HG03442 (cell line): ENCODE measurements around the gene RELN.

ENCODE experiments used
- ATAC-seq: cut with Tn5 transposase; IDR thresholded peaks from one replicate; pipeline ENCODE4 v1.9.1; 2021; ENCODE audit warnings: mild to moderate bottlenecking, moderate library complexity; ENCODE audit not compliant: unreplicated experiment

The RELN gene

DNA sequence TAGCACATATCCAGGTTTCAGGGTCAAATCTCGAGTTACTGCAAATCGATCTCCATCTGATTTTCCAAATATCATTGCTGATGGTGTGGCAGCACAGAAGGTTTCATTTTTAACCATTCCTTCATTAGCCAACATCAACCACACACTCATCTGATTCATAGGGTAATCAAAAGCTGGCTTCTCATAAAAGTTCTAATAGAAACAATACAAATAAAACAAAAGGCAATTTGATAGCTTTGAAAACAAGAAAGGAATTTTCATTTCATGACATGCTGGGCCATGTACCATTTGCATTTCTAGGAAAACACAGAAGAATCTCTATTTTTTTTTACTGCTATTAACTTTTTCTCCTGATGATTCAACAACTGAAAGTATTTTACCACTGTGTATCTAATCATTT is 395.8 kb downstream of the RELN start:
- ATAC-seq = no peak

DNA sequence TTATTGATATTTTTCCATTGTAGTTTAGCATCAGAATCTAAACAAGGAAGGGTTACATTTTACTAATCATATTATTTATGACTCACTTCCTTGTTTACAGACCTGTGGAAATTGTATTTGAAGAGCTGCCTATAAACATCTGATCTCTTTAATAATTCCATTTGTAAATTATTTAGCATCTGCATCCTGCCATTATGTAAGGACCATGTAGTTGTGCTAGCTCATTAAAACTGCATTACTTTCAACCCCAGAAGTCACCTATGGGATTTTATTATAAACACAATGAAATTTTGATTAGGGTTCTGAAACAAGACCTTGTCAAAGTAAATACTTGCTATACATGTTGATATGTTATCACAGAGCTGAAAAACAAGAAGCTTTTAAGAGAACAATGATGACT is 396.6 kb downstream of the RELN start:
- ATAC-seq = no peak

DNA sequence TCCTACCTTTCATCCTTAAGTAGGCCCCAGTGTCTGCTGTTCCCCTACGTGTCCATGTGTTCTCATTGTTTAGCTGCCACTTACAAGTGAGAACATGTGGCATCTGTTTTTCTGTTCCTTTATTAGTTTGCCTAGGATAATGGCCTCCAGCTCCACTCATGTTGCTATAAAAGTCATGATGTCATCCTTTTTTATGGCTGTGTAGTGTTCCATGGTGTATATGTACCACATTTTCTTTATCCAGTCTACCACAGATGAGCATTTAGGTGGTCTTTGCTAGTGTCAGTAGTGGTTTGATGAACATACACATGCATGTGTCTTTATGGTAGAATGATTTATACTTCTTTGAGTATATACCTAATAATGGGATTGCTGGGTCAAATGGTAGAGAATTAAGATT is 397.3 kb downstream of the RELN start:
- no peak for ATAC-seq

DNA sequence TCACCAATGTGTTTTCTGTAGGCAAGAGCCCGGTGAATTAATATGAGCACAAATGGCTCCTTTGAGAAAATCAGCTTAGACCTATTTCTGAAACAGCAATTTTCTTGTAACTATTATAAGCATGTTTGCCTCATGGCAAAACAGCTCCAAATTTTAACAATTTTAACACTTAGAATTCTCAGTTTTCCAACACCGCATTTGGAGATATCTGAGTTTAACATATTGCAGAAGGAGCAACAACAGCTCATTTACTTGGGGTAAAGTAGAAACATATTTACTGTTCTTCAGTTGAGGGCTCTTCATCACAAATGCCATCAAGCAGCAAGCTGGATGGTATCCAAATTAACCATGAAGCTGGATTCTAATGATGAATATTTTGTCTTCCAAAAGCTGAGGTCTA is 409.4 kb downstream of the RELN start:
- no peak for ATAC-seq

DNA sequence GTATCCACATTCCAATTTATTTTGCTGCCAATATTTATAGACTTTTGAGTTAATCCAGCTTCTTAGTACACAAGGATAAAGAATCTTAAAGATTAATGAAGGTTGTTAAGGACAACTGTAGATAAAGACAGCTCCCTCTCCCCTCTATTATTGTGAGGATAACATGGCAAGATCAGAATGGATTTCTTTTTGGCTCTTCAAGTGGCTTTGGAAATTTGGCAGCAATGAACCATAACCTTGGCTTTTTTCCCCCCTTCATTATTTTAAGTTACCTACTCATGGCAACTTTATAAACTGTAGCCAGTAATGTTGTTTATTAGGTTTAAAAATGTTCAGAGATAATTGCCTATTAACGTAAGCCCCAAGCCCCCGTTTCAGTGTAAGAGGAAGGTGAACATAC is 412.4 kb downstream of the RELN start:
- no peak for ATAC-seq

DNA sequence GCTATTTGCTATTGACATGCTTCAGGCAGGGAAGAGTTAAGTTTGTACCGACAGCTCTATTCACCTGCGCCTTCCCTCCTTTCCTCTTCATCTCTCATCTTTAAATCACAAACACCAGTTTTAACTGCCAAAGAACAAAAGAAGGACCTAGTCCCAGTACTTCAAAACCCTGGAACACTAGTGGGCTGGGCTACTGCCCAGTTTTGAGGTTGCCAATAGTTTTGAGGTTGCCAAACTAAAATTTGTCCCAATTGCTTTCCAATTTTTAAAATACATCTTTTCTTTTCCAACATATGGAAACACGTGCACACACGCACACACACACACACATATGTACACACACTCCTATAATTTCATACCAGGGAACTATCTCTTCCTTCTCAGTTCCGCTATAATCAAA is 412.8 kb downstream of the RELN start:
- no peak for ATAC-seq

DNA sequence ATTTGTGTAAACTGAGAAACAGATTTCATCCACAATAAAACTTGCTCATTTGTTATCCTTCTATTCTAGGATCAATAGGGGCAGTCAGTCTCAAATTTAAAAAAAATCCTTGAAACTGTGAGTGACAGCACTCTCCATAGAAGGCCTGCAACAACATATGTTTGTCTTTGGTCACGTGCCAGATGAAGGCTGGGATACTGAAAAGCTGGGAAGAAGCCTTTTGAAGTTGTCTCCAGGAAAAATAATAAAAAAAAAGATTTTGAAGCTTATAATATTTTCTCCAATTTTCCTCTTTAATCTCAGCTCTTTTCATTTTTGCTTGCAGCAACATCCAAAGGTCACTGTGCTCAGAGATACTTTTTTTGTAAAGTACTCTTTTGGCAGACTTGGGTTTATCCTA is 414.9 kb downstream of the RELN start:
- ATAC-seq = no peak

DNA sequence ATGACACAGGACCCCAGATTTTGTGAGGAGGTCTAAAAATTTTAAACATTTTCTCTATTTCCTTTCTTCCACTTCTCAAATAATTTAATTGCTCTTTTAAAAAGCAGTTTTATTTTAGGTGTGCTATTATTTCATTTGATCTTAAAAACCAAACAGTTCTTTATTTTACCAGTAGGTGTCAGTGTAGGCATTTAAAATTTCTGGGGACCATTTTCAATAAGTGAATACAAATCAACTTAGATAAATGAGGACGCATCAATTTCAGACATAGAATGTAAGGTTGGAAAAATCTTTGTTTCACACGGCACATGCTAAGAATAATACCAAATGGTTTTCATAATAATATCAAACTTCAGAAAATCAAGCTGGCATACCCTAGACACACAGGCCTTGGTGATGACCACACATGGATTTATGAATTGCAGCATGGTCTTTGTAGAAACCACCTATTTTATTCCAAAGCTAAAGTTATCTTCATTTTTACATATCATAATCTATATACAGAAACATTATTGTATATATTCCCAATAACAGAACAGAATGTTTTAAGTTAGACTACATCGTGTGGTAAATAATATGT is 415.9 kb downstream of the RELN start:
- ATAC-seq = no peak

DNA sequence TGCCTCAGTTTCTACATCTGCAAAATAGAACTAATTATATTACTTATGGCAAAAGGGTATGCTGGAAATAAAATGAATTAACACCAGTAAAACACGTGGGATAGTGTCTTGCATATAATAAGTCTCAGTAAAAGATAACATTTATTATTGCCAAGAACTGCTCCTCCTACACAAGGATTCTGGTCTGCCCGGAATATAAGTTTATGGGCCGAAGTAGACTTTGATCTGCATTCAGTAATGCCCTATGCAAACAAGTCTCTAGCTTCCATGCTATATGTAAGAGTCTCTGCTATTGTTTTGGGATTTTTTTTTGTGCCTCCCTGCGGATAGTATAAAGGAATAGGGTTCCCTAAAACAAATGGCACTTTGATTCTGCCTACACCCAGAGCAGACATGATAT is 417.9 kb downstream of the RELN start:
- ATAC-seq = no peak

DNA sequence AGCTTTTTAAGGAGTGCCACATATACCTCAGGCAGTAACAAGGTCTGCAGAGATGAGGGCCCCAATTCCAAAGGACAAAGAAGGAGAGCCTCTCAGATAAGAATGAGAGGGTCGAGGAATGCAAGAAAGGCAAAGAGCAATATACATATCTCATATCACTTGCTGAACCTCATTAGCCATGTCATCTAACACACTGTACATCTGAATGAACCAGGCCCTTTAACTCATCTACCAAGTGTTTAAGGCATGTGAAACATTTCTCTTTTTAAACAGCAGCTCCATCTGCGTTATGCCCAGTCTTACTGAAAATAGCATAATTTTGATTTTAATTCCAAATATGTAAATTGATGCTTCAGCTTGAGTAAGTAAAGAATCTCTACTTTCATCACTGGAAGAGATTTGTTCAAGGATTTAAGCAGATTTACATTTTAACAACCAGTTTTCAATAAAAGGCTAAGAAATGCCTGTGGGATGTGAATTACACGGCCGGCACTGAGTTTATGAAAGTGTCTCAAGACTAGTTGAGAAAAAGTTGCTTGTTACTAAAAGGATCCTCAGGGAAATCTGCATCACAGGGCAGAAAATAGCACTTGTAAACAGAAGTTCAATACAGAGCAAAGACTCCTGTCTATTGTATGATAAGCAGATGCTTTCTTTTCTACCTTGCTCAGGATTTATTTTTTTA is 419.7 kb downstream of the RELN start:
- no peak for ATAC-seq

DNA sequence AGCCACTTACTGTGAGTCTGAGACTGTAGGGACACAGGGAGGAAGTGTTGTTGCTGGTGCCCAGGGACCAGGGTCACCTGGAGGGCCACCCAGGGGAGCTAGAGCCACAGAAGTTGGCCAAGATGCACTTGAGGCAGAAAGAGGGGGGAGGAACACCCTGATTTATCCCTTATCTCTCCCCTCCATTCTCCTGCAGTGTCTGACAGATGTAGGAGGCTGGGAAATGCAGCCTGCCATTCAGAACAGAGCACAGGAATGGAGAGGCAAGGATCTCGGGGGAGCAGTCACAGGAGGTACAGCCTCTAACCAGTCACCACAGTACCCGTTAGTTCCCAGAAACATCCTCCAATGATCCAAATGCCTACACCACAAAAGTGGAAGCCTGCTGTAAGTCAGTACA is 425.0 kb downstream of the RELN start:
- no peak for ATAC-seq

DNA sequence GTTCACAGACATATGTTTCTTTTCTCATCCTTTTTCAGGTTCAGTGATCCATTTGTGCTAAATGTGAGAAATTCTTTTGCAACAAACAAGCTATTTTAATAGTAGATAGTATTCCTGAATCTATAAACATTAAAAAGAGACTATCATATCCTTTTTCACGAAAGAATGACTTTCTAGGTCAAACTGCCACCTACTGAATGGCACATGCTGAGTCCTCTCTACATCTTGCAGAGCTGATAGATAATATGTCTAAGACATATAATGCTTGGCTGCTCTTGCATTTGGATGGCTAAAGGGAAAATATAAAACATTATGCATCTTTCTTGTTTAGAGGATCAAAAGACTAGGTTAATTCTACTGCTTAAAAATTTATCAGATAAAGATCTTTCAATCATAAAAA is 429.3 kb downstream of the RELN start:
- no peak for ATAC-seq

DNA sequence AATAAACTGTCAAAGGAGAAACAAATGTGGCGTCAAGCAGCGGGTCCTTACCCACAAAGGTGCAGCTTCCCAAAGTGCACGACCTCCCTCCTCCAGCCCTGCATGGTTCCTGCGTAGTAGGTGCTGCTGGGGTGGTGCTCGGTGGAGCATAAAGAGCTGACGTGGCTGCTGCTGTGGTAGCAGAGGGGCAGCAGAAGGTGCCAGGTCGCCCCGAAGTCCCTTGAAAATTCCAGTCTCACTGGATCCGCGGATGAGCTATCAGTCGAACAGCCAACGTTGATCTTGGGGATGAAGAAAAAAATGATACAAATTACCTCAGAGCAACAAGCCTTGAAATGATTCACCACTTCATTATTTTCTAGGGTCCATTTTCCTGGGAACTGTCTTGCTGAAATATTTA is 438.4 kb downstream of the RELN start:
- ATAC-seq = no peak

DNA sequence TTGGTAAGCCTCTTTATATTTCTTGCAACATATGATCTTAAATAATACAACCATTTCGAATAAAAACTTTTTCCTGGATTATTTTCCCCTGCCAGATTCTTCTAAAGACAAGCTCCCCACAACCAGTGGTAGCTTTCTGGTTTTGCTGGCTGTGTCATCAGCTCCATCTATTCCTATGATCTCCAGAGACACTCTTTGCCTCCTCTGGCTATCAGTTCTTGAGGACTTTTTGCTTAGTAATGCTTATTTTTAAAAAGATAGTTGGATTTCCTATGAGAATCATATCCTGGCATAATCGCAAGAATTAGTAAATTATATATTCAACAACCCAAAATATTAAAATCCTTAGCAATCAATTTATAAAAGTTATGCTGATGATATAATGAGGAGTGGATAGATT is 439.7 kb downstream of the RELN start:
- no peak for ATAC-seq

DNA sequence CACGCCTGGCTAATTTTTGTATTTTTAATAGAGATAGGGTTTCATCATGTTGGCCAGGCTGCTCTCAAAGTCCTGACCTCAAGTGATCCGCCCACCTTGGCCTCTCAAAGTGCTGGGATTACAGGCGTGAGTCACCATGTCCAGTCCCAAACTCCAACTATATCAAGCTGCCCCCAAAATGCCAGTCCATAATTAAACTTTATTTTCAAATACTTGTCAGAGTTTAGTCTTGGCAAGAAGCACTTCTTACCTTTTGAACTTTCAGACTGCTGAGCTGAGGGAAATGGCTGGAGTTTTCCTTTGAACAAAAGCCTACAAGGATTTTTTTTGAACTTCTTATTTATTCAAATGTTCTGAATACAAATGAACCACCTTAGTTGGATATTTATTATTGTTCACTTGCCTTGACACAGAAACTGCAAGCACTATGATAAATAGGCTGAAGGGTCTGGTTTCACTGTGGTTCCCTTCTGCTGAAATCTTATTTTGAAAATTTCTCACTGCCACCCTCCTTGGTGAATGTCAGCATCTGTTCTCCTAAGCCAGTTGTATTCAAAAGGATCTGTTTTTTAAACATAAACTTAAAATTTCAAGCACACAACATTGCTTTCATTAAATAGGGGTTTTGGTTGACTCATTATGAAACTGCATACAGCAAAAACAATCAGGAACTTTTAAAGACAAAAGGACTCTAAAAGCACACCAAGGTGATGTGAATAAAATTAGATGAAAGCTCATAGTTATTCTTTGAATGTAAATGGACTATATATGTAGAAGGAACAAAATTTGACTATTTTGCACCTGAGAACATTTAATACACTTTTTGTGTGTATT is 441.8 kb downstream of the RELN start:
- ATAC-seq = no peak

DNA sequence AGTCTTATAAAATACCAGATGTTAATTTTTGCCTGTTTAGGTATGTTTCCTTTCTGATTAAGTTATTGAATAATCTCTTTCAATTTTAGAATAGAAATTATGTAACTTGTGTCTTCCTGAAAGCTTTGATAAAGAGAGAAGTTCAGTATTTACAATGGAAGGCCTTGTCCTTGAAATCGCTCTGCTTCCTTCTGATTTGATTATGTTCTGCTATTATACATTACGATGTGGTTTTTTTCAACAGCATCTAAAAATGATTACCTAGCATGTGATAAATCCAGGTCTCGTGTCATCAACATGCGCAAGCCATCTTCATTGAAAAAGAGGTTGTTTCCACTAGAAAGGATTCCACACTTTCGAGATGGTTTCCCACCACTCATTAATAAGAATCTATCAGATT is 447.0 kb downstream of the RELN start:
- ATAC-seq = no peak

DNA sequence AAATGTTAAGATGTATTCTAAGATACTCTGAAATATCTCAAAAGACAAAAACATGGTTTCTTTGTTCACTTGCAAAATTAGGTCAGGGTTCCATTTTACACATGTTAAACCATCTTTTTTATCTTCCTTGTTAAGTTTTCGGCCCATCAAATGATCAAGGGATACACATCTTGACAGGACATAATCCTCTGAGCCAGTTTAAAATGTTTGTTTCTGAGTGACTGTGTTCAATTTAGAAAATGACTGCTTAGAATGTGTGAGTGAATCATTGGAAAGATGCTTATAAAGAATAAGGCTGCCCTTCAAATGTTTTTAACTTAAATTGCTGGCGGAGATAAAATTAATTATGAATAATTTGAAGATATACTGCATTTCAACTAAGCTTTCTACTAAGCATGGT is 447.5 kb downstream of the RELN start:
- ATAC-seq = no peak

DNA sequence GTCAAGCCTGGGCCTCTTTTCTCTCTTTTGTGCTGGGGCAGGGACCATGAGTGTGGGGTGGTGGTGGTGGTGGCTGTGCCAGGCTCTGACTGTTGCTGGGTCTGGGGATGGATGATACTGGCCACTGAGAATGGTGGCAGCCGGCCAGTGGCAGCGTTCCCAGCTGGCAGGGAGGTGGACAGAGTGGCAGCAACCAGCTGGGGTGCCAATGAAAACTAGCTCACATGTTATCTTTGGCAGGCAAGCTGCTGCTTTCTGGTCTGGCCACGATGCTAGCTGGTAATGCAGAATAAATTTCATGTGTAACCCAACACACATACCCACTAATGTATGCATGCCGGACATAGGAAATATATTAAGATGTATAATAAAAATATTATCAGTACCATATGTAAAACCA is 448.4 kb downstream of the RELN start:
- ATAC-seq = no peak

DNA sequence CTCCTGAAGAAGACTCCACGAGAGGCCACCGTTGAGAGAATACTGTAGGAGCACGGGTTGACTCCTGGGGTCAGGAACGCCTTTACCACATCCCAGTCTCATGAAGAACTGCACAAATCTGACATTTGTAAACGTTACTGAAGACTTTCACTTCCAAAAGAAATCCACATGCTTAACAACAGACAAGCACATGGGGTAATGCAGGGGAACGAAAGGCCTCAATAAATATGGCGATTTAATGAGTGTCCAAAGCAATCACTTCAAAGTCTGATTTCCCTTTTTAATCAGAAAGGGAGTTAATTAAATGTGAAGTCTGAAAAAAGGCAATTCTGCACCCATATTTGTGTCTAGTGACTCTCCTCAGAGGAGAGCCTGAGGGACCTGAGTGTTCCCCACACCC is 449.1 kb downstream of the RELN start:
- no peak for ATAC-seq

DNA sequence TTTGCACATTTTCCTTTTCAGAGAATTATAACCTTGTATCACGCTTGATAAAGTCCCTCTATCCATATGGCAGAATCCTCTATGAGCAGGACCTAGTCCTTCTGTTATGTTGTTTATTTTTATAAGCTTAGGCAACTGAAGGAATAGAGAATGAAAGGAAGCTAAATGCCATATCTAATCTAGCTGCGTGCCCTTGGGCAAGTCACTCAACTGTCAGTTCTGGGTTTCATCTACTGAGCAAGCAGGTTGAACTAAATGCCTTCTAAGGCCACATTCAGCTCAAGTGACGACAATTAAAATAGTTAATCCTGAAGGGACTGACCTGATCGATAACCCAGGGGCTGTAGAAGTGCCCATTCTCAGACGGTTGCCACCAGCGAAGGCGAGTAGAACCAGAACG is 449.6 kb downstream of the RELN start:
- ATAC-seq = no peak

DNA sequence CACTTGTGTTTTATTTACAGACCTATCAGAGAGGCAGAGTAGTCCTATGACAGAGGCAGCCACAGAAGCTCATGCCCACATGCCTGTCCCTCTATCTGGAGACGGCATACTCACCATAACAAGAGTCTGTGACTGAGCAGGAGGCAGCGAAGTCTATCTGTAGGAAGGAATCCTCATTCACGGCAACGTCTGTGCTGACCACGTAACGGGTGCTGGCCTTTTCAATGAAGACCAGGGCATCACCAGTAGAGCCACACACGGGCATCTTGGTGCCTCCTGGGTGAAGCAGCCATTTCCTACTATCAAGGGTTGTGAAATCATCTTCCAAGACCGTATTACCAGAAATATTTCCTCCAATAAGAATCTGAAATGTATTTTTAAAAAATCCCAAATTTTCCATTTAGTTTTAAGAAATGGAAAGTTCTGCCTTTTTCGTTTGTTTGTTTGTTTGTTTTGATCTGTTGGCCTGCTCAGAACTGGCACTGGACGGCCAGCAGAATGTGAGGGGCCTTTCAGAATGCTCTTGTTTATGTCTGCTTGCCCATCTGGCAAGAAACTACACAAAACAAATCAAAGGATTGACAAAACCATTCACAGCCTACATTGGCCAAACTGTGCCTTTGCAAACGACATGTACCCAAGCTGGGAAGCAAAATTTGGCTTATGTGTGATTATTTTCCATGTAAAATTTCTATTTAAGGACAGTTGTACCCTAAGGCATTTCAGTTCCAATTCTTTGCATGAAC is 450.3 kb downstream of the RELN start:
- no peak for ATAC-seq

DNA sequence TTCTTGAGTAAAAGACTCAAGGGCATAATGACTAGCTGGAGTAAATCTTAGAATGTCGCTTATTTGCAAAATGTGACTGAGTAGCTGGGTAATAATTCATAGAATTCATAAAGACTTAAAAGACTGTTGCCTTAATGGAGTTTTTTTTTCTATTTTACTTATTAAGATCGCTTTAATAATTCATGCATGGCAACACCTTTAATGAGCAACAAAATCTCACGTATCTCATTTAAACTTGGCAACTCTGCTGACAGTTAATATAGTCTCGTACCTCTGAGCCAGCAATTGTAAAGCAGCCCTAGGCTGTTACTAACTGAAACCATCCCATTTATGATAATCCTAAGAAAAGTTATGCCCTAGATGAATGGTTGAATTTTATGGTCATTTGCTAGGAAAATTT is 455.7 kb downstream of the RELN start:
- no peak for ATAC-seq
